Measurements from ENCODE around the gene ABCC4.

- TF ChIP-seq CTCF (conservative IDR thresholded peaks at IDR 0.05) (no peak), ZFX (IDR thresholded peaks at IDR 0.05) (no peak)
These were observed 95.1 kb downstream of the ABCC4 start for GRCh38 chr13:95206116-95206515.
